HepG2 (cell line): ENCODE measurements around the gene APBB3. TPM values are rescaled to one million over a fixed set of nuclear protein-coding genes. Genes with fewer than 3 reads are reported as not detected.

ENCODE experiments used
- CBX2 ChIP-seq, 2 experiments: fragments of 200-600 bp in 1 of 2; sonication (generic); formaldehyde crosslinking in 1 of 2; IDR thresholded peaks; 2 replicates each; pipeline versions ENCODE4 v1.7.0 to v1.8.1; 2018 to 2022; ENCODE audit warnings: low read depth in 2 of 2, low read length in 1 of 2, mild to moderate bottlenecking in 1 of 2, missing genetic modification reagents in 1 of 2
- EZH2 ChIP-seq: conservative IDR thresholded peaks from 2 replicates; pipeline ENCODE4 v1.6.1; 2012; ENCODE audit warnings: mild to moderate bottlenecking, low read depth, low read length, moderate library complexity
- FOXA1 ChIP-seq, 2 experiments: fragments of 450-650 bp in 1 of 2; sonication (generic) in 1 of 2; formaldehyde crosslinking in 1 of 2; IDR thresholded peaks; 2 replicates each; pipeline versions ENCODE4 v1.4.0 to v1.6.1; 2016 to 2020; ENCODE audit warnings: missing genetic modification reagents in 1 of 2
- HNRNPH1 ChIP-seq: fragments of 200-400 bp; formaldehyde crosslinking; optimal IDR thresholded peaks from 2 replicates; pipeline ENCODE3; 2017; ENCODE audit warnings: mild to moderate bottlenecking, low read depth, low read length
- HOXA5 ChIP-seq: sonication (generic); formaldehyde crosslinking; IDR thresholded peaks from 2 replicates; pipeline ENCODE4 v1.4.0; 2020; ENCODE audit warnings: missing genetic modification reagents
- MATR3 ChIP-seq: sonication (generic); formaldehyde crosslinking; IDR thresholded peaks from 2 replicates; pipeline ENCODE4 v1.4.0; 2020; ENCODE audit warnings: missing genetic modification reagents
- NKX3-1 ChIP-seq: sonication (generic); formaldehyde crosslinking; IDR thresholded peaks from 2 replicates; pipeline ENCODE4 v1.5.0; 2020; ENCODE audit warnings: missing genetic modification reagents
- SMYD3 ChIP-seq: sonication (generic); formaldehyde crosslinking; IDR thresholded peaks from 2 replicates; pipeline ENCODE4 v1.8.1; 2023; ENCODE audit warnings: mild to moderate bottlenecking, missing genetic modification reagents
- TAF1 ChIP-seq: sonication (generic); formaldehyde crosslinking; IDR thresholded peaks from 2 replicates; pipeline ENCODE4 v1.4.0; 2020; ENCODE audit warnings: missing genetic modification reagents
- TP53 ChIP-seq: sonication (generic); formaldehyde crosslinking; conservative IDR thresholded peaks from 2 replicates; pipeline ENCODE4 v1.4.0; 2020; ENCODE audit warnings: missing genetic modification reagents
- TSC22D2 ChIP-seq: sonication (generic); formaldehyde crosslinking; IDR thresholded peaks from 2 replicates; pipeline ENCODE4 v1.5.1; 2020; ENCODE audit warnings: missing genetic modification reagents, mild to moderate bottlenecking, borderline replicate concordance
- ZFP62 ChIP-seq: sonication (generic); formaldehyde crosslinking; IDR thresholded peaks from 2 replicates; pipeline ENCODE4 v1.4.0; 2020; ENCODE audit warnings: missing genetic modification reagents
- ZNF816 ChIP-seq: sonication (generic); formaldehyde crosslinking; IDR thresholded peaks from 2 replicates; pipeline ENCODE4 v1.8.0; 2022; ENCODE audit warnings: missing genetic modification reagents, mild to moderate bottlenecking, borderline replicate concordance
- ZSCAN22 ChIP-seq: sonication (generic); formaldehyde crosslinking; IDR thresholded peaks from 2 replicates; pipeline ENCODE4 v1.4.0; 2020; ENCODE audit warnings: mild to moderate bottlenecking, missing genetic modification reagents
- polyA plus RNA-seq, 8 experiments: library from polyadenylated mRNA; depleted of rRNA in 3 of 8; stranded (reverse) in 7 of 8; unstranded in 1 of 8; fragments of >200 nt; fragmentation: Illumina TruSeq in 4 of 8; extraction: Trizol in 4 of 8; gene quantifications; 2 replicates each; pipeline versions ENCODE4 v1.2.1 to v1.2.3, GENCODE V29; 2011 to 2016; ENCODE audit warnings: low read depth in 4 of 8, missing spikeins in 1 of 8, mixed read lengths in 1 of 8; ENCODE audit not compliant: insufficient read depth in 1 of 8
- total RNA-seq, 5 experiments: library from RNA; depleted of rRNA; stranded (reverse); fragments of >200 nt; fragmentation: Illumina TruSeq; extraction: Trizol; gene quantifications; 2 replicates each; pipeline ENCODE4 v1.2.3, GENCODE V29; 2016; ENCODE audit warnings: low read depth in 1 of 5
- TF ChIP-seq, protein P1 (sequence below): sonication (generic); formaldehyde crosslinking; IDR thresholded peaks from 2 replicates; pipeline ENCODE4 v1.4.0; 2020; ENCODE audit warnings: missing genetic modification reagents
- TF ChIP-seq, protein P2 (sequence below): sonication (generic); formaldehyde crosslinking; IDR thresholded peaks from 2 replicates; pipeline ENCODE4 v1.4.0; 2020; ENCODE audit warnings: missing genetic modification reagents; ENCODE audit errors: not compliant biosample characterization
- TF ChIP-seq, protein P3 (sequence below): sonication (generic); formaldehyde crosslinking; IDR thresholded peaks from 2 replicates; pipeline ENCODE4 v1.4.0; 2020; ENCODE audit warnings: missing genetic modification reagents, borderline replicate concordance
- TF ChIP-seq, protein P4 (sequence below): sonication (generic); formaldehyde crosslinking; IDR thresholded peaks from 2 replicates; pipeline ENCODE4 v1.5.0; 2020; ENCODE audit warnings: mild to moderate bottlenecking, low read depth, missing genetic modification reagents, borderline replicate concordance

APBB3 gene
- total and polyA plus RNA-seq, 2 of the 13 experiments (the other 11 are each of a cell fraction or from before 2014, with no cell fraction given), result 0.38 to 0.78 TPM

DNA sequence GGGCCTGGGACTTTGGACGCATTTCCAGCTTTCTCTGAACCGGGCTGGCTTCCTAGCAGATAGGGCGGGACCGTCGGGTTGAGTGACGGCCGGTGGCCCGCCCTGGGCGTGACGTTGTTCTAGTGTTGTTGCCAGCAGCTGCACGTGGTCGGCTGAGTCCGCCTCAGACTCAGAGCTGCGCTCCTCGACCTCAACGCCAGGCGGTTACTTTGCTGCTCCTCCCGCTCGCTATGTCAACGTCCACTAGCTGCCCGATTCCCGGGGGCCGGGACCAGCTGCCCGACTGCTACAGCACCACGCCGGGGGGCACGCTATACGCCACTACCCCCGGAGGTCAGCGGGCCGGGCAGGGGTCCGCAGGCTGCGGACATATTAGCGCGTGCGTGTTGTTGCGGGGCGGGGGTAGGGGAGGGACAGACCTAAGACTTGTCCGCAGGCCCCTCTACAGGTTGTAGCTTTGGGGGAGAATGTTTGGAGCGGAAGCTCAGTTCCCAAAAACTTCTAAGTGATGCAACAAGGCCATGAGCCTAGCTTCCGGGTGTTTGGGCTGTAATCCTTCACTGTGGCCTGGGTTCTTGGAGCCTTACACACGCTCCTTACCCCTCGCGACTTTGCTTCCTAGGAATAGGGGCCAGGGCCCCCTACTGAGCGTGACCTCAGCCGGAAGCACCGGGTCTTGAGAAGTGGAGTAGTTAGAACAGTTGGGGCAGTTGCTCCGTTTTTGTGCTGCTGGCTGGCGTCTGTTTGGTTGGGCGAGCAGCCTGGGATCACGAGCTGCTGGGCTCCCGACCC is 16.7 kb downstream of the APBB3 start, which contains the start of gene EIF4EBP3 (continued):
- TF ChIP-seq, protein P1, sequence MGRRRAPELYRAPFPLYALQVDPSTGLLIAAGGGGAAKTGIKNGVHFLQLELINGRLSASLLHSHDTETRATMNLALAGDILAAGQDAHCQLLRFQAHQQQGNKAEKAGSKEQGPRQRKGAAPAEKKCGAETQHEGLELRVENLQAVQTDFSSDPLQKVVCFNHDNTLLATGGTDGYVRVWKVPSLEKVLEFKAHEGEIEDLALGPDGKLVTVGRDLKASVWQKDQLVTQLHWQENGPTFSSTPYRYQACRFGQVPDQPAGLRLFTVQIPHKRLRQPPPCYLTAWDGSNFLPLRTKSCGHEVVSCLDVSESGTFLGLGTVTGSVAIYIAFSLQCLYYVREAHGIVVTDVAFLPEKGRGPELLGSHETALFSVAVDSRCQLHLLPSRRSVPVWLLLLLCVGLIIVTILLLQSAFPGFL (CRISPR knock-in tag), result no peak
- TF ChIP-seq TSC22D2 (CRISPR knock-in tag) (no peak), CBX2 (IDR thresholded peaks at IDR 0.05; ENCODE audit: low read depth, low read length) (no peak), CBX2 (CRISPR knock-in tag; IDR thresholded peaks at IDR 0.05; ENCODE audit: low read depth) (no peak), SMYD3 (CRISPR knock-in tag) (peak; percentile 27; the same call in 1 of the 2 replicates), FOXA1 (IDR thresholded peaks at IDR 0.05) (no peak), FOXA1 (CRISPR knock-in tag; IDR thresholded peaks at IDR 0.05) (peak; percentile 71), HOXA5 (CRISPR knock-in tag) (no peak; the same call in 1 of the 2 replicates), TP53 (0 out of 2 replicates have a peak, but pooled peaks have one; percentile 48), NKX3-1 (CRISPR knock-in tag) (peak; percentile 67), HNRNPH1 (no peak), TAF1 (CRISPR knock-in tag) (no peak), EZH2 (no peak), MATR3 (CRISPR knock-in tag) (no peak), ZNF816 (CRISPR knock-in tag) (0 out of 2 replicates have a peak, but pooled peaks have one; percentile 33), ZFP62 (CRISPR knock-in tag) (no peak), ZSCAN22 (no peak)
- TF ChIP-seq, protein P2, sequence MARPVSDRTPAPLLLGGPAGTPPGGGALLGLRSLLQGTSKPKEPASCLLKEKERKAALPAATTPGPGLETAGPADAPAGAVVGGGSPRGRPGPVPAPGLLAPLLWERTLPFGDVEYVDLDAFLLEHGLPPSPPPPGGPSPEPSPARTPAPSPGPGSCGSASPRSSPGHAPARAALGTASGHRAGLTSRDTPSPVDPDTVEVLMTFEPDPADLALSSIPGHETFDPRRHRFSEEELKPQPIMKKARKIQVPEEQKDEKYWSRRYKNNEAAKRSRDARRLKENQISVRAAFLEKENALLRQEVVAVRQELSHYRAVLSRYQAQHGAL (CRISPR knock-in tag), result peak; percentile 38
- TF ChIP-seq, protein P3, sequence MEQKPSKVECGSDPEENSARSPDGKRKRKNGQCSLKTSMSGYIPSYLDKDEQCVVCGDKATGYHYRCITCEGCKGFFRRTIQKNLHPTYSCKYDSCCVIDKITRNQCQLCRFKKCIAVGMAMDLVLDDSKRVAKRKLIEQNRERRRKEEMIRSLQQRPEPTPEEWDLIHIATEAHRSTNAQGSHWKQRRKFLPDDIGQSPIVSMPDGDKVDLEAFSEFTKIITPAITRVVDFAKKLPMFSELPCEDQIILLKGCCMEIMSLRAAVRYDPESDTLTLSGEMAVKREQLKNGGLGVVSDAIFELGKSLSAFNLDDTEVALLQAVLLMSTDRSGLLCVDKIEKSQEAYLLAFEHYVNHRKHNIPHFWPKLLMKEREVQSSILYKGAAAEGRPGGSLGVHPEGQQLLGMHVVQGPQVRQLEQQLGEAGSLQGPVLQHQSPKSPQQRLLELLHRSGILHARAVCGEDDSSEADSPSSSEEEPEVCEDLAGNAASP (CRISPR knock-in tag), result peak; percentile 36; the same call in 1 of the 2 replicates
- TF ChIP-seq, protein P4, sequence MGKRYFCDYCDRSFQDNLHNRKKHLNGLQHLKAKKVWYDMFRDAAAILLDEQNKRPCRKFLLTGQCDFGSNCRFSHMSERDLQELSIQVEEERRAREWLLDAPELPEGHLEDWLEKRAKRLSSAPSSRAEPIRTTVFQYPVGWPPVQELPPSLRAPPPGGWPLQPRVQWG (CRISPR knock-in tag), result no peak
